HCT116 (cell line): Measurements from ENCODE around the gene TKFC.

Source experiments
- CTCF ChIP-seq, 3 experiments: fragments of 200-600 bp in 1 of 3; sonication (generic) in 1 of 3; IDR thresholded peaks in 2 of 3; conservative IDR thresholded peaks in 1 of 3; 2 replicates each; pipeline ENCODE4 v1.5.1; 2012 to 2017; ENCODE audit warnings: low read depth in 2 of 3, low read length in 2 of 3, antibody characterized with exemption in 1 of 3, borderline replicate concordance in 1 of 3, control low read depth in 1 of 3, mild to moderate bottlenecking in 1 of 3, mixed read lengths in 1 of 3, mixed run types in 1 of 3, moderate library complexity in 1 of 3; ENCODE audit not compliant: insufficient read depth in 1 of 3
- ELF1 ChIP-seq: IDR thresholded peaks from 2 replicates; pipeline ENCODE4 v1.6.1; 2012; ENCODE audit warnings: low read depth, borderline replicate concordance
- EZH2 ChIP-seq: fragments of 200-600 bp; sonication (generic); IDR thresholded peaks from 2 replicates; pipeline ENCODE4 v1.6.1; 2017; ENCODE audit warnings: antibody characterized with exemption, mixed run types
- JUND ChIP-seq: IDR thresholded peaks from 2 replicates; pipeline ENCODE4 v1.6.1; 2012
- POLR2A ChIP-seq: IDR thresholded peaks from 2 replicates; pipeline ENCODE4 v1.7.0; 2011; ENCODE audit warnings: borderline replicate concordance; ENCODE audit not compliant: insufficient read depth, insufficient read length; ENCODE audit errors: extremely low read depth
- SIN3A ChIP-seq: IDR thresholded peaks from 2 replicates; pipeline ENCODE4 v1.6.1; 2012; ENCODE audit warnings: low read depth
- SRF ChIP-seq: IDR thresholded peaks from 2 replicates; pipeline ENCODE4 v1.6.1; 2012; ENCODE audit warnings: low read depth
- TCF7L2 ChIP-seq: IDR thresholded peaks from 2 replicates; pipeline ENCODE4 v1.7.0; 2011; ENCODE audit warnings: borderline replicate concordance, inconsistent platforms; ENCODE audit not compliant: insufficient read depth, insufficient read length; ENCODE audit errors: extremely low read depth
- YY1 ChIP-seq: IDR thresholded peaks from 2 replicates; pipeline ENCODE4 v1.6.1; 2011; ENCODE audit warnings: low read length, low read depth, moderate library complexity, mild to moderate bottlenecking; ENCODE audit not compliant: insufficient replicate concordance; ENCODE audit errors: extremely low read depth
- TF ChIP-seq, protein P1 (sequence below): IDR thresholded peaks from 2 replicates; pipeline ENCODE4 v1.6.1; 2011; ENCODE audit warnings: mild to moderate bottlenecking, low read length, moderate library complexity; ENCODE audit not compliant: insufficient replicate concordance; ENCODE audit errors: extremely low read depth

- TF ChIP-seq YY1: no peak
- no peak for TF ChIP-seq EZH2
- no peak for TF ChIP-seq ELF1
- TF ChIP-seq SRF: no peak
- TF ChIP-seq CTCF (IDR thresholded peaks at IDR 0.05 in 2 of 3, conservative IDR thresholded peaks at IDR 0.05 in 1 of 3; ENCODE audit: borderline replicate concordance in 1 of 3, insufficient read depth in 1 of 3, low read depth in 2 of 3, low read length in 2 of 3): no peak
- TF ChIP-seq POLR2A: no peak
- TF ChIP-seq SIN3A: no peak
- TF ChIP-seq JUND: no peak
- TF ChIP-seq, protein P1, sequence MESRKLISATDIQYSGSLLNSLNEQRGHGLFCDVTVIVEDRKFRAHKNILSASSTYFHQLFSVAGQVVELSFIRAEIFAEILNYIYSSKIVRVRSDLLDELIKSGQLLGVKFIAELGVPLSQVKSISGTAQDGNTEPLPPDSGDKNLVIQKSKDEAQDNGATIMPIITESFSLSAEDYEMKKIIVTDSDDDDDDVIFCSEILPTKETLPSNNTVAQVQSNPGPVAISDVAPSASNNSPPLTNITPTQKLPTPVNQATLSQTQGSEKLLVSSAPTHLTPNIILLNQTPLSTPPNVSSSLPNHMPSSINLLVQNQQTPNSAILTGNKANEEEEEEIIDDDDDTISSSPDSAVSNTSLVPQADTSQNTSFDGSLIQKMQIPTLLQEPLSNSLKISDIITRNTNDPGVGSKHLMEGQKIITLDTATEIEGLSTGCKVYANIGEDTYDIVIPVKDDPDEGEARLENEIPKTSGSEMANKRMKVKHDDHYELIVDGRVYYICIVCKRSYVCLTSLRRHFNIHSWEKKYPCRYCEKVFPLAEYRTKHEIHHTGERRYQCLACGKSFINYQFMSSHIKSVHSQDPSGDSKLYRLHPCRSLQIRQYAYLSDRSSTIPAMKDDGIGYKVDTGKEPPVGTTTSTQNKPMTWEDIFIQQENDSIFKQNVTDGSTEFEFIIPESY: no peak
- no peak for TF ChIP-seq TCF7L2
Measured at GRCh38 chr11:61345170-61345610, 12.2 kb downstream of the TKFC start.
